Measurements from ENCODE around the gene DNAJB9. TPM values are rescaled to one million over a fixed set of nuclear protein-coding genes. Genes with fewer than 3 reads are reported as not detected.

DNAJB9 gene
- total RNA-seq, 1 donor from 2014 or later, result 29.0 TPM

- no peak for TF ChIP-seq CTCF (IDR thresholded peaks at IDR 0.05)
- DNase-seq (ENCODE audit: low spot score), result no peak
- H3K27me3 Mint-ChIP-seq (ENCODE audit: low read depth), result no peaks in the 10 kb centered on the region
- H3K4me1 Mint-ChIP-seq (ENCODE audit: low read depth), result peaks cover 19% of the 10 kb centered on the region
- H3K27ac Mint-ChIP-seq (ENCODE audit: unreplicated experiment), result no peak overlapping the region
- peaks cover 3% of the 10 kb centered on the region for H3K36me3 Mint-ChIP-seq (ENCODE audit: low read depth)
- no peaks in the 10 kb centered on the region for H3K9me3 Mint-ChIP-seq (ENCODE audit: low read depth)
- H3K4me3 Mint-ChIP-seq (ENCODE audit: unreplicated experiment), result no peak overlapping the region
Measured at GRCh38 chr7:108580298-108580697, 10.6 kb downstream of the DNAJB9 start.

DNA sequence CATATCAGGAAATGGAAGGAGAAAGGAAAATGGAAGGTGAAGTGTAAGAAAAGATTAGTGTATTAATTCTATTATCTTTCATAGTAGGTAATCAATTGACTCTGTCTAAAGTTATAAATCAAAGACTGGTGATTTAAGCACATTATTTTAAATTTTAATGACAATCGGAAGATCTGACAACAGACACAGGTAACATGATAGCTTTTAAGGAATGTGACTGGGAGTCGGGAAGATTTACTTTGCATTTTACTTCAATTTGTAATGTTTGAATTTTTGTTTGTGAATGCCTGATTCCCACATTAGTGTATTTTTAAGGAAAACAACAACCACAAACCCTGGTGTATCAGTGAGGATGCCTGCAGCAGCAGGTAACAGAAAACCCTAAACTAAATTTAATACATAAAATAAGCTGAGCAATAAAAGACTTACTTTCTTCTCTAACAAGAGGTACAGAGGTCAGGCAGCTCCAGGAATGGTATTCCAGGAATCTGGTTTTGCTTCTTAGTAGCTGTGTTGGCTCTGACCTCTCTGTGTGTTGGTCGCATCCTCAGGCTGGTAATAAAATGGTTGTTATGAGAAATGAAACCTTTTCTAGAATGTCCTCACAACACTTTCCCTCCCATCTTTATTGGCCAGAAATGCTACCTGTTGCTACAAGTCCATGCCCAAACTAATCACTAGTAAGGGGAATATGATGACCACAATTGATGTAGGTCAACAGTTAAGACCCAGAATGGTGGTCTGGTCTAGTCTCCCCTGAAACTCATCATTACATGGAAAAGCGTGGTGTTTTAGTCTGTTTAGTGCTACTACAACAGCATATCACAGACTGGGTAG is 12.2 kb downstream of the DNAJB9 start:
- Mint-ChIP-seq H3K4me1 (ENCODE audit: low read depth) (peaks cover 19% of the 10 kb centered on the region), H3K27me3 (ENCODE audit: low read depth) (peaks cover 6% of the 10 kb centered on the region), H3K9me3 (ENCODE audit: low read depth) (no peaks in the 10 kb centered on the region), H3K27ac (ENCODE audit: unreplicated experiment) (peak overlapping the region; percentile 56), H3K36me3 (ENCODE audit: low read depth) (peaks cover 3% of the 10 kb centered on the region), H3K4me3 (ENCODE audit: unreplicated experiment) (no peak overlapping the region)
- TF ChIP-seq CTCF (IDR thresholded peaks at IDR 0.05), result no peak
- no peak for DNase-seq (ENCODE audit: low spot score)

DNA sequence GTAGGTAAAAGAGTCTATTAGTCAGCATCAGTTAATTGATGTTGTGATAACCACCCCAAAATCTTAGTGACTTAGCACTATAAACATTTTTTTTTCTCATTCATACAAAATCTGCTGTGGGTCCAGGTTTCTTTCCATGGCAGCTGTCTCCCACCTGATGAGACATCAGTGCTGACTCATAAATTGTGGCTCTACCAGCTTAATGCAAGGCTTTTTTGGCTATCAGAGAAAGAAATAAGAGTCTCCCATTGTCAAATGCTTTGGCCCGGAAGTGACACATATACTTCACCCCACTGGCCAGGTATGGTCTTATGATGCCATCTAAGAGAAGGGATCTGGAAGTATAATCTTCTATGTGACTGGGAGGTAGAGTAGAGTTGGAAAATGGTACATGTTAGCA is 14.5 kb downstream of the DNAJB9 start:
- H3K9me3 Mint-ChIP-seq (ENCODE audit: low read depth), result no peaks in the 10 kb centered on the region
- no peak overlapping the region for H3K27ac Mint-ChIP-seq (ENCODE audit: unreplicated experiment)
- H3K4me1 Mint-ChIP-seq (ENCODE audit: low read depth), result peaks cover 20% of the 10 kb centered on the region
- H3K4me3 Mint-ChIP-seq (ENCODE audit: unreplicated experiment), result no peak overlapping the region
- no peak for DNase-seq (ENCODE audit: low spot score)
- peaks cover 2% of the 10 kb centered on the region for H3K36me3 Mint-ChIP-seq (ENCODE audit: low read depth)
- H3K27me3 Mint-ChIP-seq (ENCODE audit: low read depth), result peaks cover 6% of the 10 kb centered on the region
- TF ChIP-seq CTCF (IDR thresholded peaks at IDR 0.05), result no peak

DNA sequence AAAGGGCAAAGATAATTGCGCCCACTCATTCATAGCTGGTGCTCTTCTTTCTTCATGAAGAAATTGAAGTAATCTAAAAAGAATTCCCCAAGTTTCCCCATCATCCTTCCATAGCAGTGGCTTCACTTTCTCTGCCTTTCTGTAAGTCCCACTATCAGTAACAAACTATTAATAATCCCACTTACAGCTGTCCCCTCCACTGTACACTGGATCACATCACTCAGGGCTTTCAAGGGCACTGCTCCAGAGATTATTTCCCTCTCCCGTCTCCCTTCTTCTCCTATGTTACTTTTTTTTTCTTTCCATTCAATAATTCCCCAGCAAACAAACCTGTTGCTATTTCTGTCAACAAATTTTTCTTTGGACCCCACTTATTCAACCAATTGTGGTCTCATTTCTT is 16.2 kb downstream of the DNAJB9 start:
- Mint-ChIP-seq H3K27me3 (ENCODE audit: low read depth) (peaks cover 6% of the 10 kb centered on the region), H3K4me3 (ENCODE audit: unreplicated experiment) (no peak overlapping the region), H3K9me3 (ENCODE audit: low read depth) (no peaks in the 10 kb centered on the region), H3K36me3 (ENCODE audit: low read depth) (no peaks in the 10 kb centered on the region), H3K27ac (ENCODE audit: unreplicated experiment) (no peak overlapping the region), H3K4me1 (ENCODE audit: low read depth) (peaks cover 29% of the 10 kb centered on the region)
- DNase-seq (ENCODE audit: low spot score), result no peak
- no peak for TF ChIP-seq CTCF (IDR thresholded peaks at IDR 0.05)

- Mint-ChIP-seq H3K4me3 (ENCODE audit: unreplicated experiment) (no peak overlapping the region), H3K9me3 (ENCODE audit: low read depth) (no peaks in the 10 kb centered on the region), H3K36me3 (ENCODE audit: low read depth) (no peaks in the 10 kb centered on the region), H3K27ac (ENCODE audit: unreplicated experiment) (no peak overlapping the region), H3K4me1 (ENCODE audit: low read depth) (peaks cover 25% of the 10 kb centered on the region), H3K27me3 (ENCODE audit: low read depth) (peaks cover 6% of the 10 kb centered on the region)
- DNase-seq (ENCODE audit: low spot score), result no peak
- no peak for TF ChIP-seq CTCF (IDR thresholded peaks at IDR 0.05)
Measured at GRCh38 chr7:108586274-108586710, 16.6 kb downstream of the DNAJB9 start.

All from chondrocyte (in vitro differentiated cells).